T-helper 1 cell treated with Interleukin-12 subunit alpha and Interleukin-12 subunit beta and Interleukin-4 antibody, amounts not matched to agents 30 ng/mL and 1 ng/mL, for 36 hours (primary cell): ENCODE results near the gene MARCO. TPM values are rescaled to one million over a fixed set of nuclear protein-coding genes. Genes with fewer than 3 reads are reported as not detected.
"Not testable (repeated sequence)": the region's sequence is repeated elsewhere in the genome, so short reads cannot be mapped to it uniquely, and the experiment has no call there.

ENCODE experiments used
- intact Hi-C: fragments of 100-400 bp; cut with micrococcal nuclease; formaldehyde crosslinking; loops from one replicate; pipeline ENCODE4 v1.15.1; 2024
- total RNA-seq: library from RNA; stranded (reverse); gene quantifications from 2 replicates; pipeline ENCODE4 v1.2.3, GENCODE V29; 2022

Gene MARCO
- total RNA-seq, 1 donor from 2014 or later, result not detected

DNA sequence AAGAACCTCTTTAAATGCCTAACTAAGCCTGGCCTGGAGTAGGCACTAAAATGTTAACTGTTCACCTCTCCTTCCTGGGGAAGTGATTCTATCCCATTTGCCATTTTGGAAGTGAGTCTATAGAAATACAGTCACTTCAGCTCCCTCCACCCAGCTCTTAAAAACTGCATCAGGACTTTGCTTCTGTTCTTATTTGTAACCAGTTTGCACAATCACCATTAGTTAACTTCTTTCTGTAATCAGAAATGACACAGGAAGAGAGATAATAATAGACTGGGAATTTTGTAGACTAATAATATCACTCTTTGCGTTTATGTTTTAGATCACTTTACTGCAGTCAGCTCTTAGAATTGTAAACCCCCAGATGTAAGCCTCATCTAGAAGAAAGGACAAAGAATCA, 16.0 kb upstream of the MARCO start:
- intact Hi-C loops, result no loop called here

DNA sequence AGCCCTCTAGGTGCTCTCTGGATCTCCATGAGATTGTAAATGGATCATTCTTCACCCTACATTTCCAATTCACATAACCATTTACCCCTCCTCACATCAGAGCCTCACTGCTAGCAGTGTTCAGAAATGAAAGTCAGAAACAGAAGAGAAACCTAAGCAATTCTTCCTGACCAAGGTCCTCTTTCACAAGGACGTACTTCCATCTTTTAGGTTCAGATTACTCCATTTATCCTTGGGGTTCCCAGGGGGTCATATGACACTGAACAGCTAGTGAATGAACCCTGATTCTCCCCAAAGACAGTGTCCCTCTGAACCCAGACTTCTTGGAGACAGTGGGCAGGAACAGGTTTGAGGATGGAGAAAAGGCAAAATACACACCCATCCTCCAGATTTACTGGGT, 12.9 kb upstream of the MARCO start:
- intact Hi-C loops, result no loop called here

DNA sequence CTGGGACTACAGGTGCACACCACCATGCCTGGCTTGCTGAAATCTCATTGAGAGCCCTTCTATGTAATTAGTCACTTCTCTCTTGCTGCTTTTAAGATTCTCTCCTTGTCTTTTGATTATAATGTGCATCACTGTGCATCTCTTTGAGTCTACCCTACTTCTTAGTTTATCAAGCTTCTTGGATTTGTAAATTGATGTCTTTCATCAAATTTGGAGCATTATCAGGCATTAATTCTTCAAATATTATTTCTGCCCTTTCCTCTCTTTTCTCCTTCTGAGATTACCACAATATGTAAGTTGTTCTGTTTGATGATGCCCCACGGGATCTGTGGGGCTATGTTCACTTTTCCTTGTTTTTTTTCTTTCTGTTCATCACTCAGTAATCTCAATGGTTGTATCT, 9.0 kb upstream of the MARCO start:
- intact Hi-C loops, result no loop called here

DNA sequence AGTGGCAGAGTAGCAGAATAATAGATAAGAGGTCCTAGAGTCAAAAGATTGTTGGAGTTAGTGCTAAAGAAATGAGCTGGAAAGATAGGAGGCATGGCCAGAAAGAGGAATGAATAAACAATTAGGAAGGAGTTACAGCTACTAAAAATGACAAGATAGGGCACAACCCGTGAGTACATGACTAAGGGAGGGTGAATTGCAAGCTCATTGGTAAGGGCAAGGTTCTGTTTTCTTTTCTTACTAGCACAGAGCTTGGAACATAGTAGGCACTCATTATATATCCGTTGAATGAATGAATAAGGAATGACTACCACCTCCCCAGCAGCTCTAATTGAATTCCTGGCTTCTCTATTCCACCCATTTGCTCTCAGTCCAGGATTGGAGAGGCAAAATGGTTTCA, 5.7 kb upstream of the MARCO start:
- intact Hi-C loops, result no loop called here

DNA sequence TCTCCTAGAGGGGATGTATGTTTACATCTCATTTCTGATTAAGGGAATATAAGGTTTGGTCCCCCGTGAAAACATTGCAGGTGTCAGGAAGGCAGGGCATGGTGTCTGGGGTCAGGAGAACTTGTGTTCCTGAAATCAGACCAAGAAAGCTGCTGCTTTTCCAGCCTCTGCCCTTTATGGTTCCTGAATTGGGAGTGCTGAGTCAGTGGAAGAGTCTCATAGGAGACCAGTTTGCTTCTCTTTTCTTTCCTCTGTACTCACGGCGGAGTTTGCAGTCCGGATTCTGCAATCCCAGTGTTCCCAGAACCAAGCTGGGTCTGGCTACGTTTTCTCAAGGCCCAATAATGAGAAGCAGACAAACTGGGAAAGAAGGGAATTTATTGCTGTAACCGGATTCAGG, 5.1 kb upstream of the MARCO start:
- intact Hi-C loops, result no loop called here

DNA sequence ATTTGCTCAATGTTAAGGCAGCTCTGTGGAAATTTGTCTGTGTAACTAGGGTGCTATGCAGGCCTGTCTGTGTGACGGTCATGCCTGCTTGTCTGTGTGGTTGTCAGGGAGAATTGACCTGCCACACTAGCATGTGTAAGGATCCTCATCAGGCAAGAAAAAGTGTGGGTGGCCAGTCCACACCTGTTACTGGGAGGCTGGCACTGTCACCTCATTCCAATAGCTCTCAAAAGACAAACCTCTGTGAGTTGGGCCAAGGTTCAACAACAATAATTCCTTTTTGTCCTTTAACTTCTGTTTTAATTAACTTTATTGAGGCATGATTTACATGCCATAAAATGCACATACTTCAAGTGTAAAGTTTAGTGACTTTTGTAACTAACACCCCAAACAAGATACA, 4.2 kb upstream of the MARCO start:
- intact Hi-C loops, result no loop called here

DNA sequence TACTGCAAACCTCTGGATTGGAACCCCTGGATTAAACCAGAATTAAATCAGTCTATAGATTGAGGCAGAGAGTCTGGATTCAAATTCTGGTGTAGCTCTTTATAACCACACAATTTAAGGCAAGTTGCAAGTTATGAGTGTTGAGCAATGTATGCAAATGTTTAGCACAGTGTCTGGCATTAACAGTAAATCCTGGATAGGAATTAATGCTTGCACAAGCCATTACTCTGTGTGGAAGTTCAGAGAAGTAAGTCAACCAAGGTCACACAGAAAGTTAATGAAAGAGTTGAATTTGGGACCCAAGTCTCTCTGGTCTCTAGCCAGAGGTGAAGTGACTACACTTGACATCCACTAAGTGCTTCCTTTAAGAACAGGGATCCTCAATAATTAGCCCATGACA, 2.0 kb upstream of the MARCO start:
- intact Hi-C loops, result no loop called here

DNA sequence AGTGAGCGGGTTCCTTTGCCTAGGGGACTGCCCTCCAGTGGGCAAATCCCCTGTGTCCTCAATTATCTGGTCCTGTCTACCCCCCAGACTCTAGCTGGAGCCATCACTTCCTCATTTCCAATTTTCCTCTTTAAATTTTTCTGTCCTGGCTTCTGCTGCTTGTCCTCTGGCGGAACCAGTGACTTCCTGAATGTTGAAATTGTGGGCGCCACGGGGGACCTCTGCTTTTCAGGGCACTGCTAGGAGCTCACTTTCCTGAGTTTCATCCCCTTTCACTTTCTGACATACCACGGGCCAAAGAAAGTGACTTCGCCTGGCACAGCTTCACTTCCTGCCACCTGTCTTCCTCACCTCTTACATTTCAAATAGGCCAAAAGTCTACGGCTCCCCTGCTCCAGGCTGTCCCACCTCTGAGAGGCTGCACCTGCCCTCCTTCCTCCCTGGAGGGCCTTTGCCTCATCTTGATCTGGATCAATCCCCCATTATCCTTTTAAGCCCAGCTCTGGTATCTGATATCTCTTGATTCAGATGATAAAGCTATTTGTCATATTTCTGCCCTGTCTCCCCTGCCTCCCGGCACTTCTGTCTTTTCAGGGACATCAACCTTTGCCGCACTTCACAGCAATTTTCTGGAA, 1.4 kb upstream of the MARCO start:
- intact Hi-C loops, result no loop called here

DNA sequence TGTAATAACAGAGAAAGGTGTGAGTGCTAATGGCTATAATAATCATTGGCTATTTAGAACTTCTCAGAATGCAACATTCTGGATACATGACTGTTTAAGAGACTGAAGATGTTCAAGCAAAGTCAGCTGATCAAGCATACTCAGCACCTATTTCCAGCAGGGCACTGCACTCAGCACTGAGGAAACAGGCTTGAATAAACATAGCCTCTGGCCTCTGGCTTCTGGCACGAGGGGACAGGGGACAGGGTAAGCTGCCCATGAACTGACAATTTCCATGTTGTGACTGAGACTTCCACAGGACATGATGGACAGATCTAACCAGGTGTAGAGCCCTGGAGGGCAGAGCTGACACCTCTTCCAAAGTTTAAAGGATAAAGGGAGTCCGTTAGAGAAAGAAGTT, 1.3 kb downstream of the MARCO start:
- intact Hi-C loops, result no loop called here

DNA sequence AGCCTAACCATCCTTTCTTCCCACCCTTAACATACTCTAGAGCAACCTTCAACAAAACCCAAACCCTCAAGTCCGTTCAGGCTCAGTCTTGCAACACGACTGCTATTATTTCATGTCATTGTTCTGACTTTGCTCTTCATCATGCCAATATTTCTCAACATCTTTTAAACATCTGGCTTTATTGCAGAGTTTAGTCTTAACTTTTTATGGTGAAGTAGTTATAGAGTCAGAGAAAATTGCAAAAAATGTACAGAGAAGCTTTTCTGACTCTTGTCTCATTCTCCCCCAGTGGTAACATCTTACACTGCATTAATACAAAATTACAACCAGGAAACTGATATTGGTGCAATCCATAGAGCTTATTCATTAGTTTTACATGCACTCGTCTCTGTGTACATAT, 3.9 kb downstream of the MARCO start:
- intact Hi-C loops, result no loop called here

DNA sequence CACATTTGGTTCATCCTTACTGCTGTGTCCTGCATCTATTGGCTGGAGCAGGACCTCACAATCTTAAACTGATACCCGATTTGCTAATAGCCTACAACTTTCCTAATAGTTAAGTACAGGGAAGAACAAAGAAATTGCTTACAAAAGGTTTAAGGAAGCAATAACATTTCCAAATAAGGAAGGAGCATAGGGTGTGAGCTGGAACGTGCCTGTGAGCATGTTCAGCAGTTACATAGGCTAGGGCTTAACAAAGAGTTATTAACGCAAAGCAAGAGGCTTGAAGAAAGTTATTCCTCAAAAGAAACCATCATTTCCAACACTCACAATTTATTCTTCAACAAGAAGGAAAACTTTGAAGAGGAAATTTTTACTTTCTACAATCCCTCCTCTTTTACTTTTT, 6.3 kb downstream of the MARCO start:
- intact Hi-C loops, result not testable (repeated sequence)

DNA sequence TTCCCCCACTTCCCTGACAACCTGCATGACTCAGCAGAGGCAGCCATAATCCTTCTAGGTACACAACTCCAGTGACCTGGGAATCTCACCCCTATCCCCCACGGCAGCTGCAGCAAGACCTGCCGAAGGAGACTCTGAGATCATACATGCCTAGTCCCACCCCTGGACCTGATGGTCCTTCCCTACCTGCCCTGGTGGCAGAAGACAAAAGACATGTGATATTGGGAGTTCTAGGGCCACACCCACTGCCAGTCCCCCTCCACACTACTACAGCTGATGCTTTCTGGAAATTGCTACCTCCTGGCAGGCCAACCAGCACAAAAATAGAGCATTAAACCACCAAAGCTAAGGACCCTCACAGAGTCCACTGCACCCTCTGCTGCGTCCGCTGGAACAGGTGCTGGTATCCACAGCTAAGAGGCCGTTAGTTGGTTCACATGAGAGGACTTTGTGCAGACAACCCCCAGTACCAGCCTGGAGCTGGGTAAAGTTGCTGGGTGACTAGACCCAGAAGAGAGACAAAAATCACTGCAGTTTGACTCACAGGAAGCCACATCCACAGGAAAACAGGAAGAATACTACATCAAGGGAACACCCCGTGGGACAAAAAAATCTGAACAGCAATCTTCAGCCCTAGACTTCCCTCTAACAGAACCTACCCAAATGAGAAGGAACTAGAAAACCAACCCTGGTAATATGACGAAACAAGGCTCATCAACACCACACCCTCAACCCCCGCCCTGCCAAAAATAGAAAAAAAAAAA, 12.5 kb downstream of the MARCO start:
- intact Hi-C loops, result no loop called here

DNA sequence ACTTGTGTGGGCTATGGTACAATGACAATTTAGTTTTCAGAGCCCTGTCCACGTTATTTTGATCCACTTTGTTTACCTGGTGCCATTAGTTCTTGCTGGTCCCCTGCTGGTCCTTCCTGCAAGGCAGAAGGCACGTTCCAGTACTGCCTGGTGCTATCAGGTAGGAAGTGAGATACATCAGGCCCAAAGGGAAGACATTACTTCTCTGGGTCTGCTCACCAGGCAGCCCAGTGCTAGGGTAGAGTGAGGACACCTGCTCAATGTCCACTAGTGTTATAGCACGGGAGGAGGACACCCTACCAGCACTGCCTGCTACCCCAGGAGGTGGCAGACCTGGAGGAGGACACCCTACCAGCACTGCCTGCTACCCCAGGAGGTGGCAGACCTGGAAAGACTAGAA, 23.7 kb downstream of the MARCO start:
- intact Hi-C loops, result no loop called here

DNA sequence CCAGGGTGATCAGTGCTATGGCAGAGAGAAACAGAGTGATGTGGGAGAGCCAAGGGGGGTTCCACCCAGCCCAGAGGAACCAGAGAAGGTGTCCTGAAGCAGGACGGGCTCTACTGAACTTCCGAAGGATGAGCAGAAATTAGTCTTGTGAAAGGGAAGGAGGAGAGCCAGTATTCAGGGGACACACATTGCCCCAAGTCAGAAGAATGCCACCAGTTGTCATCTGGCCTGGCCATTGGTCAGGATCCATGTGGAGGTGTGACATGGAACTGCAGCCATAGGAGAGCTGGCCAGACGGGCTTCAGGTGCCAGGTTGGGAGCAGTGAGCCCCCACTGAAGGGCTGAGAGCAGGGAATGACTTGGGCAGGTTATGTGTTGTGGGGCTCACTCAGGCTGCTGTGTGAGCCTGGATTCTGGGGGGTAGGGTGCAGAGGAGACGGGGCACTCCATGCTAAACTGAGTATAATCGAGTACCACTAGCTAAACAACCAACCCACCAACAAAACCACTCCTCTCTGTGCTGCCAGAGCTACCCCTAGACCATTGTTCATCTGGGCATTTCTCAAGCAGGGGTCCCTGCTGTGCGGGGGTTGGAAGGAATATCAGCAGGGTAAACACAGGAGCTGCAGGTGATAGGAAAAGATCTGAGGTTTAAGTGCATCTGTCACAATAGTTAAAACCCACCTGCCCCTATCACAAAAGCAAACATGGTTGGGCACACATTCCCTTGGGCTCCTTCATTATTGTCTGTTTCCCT, 25.3 kb downstream of the MARCO start:
- intact Hi-C loops, result no loop called here

DNA sequence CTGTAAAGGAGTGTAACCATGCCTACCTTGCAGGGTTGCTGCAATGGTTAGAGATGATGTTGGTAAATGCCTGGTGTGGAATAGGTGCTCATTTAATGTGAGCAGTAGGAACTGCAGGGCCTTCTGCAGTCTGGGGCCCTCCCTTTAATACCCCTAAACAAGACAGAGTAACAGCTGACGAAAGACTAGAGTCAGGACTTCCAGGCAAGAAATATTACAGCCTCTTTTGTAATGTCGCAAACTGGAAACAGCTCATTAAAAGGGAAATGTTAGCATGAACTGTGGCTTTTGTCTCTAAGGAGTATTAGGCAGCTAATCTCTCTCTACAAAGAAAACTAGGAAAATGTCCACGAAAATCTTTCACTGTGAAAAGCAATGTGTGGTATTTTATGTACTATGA, 26.0 kb downstream of the MARCO start:
- intact Hi-C loops, result no loop called here

DNA sequence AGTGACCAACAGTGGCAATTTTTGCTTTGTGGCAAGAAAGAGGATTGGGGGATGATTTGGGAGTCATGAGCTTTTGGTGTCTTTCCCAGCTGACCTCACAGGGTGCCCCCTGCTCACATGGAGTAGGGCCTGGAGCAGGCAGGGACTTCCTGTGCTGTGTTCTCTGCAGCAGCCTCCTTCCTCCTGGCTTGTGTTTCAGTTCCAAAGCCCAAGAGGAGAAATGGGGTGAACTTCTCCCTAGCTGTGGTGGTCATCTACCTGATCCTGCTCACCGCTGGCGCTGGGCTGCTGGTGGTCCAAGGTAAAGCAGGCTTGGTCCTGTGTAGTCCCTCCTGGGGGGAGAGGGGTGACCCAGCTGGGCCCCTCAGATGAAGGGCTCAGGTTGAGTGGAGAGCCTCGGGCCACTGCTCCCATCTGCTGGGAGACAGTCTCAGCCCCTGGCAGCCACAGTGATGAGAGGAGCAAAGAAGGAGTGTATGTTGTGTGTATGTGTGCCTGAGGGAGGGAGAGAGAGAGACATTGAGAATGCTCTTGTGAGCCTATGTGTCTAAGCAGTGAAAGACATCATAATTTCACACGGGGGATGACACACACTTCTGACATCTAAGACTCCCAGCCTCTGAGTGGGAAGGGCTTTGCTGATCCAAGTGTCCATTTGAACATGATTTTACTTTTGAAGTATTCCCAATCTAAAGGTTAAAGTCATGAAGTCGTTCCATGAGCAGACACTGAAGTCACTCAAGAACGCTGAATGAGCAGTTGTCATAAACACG, 27.2 kb downstream of the MARCO start:
- intact Hi-C loops, result no loop called here

DNA sequence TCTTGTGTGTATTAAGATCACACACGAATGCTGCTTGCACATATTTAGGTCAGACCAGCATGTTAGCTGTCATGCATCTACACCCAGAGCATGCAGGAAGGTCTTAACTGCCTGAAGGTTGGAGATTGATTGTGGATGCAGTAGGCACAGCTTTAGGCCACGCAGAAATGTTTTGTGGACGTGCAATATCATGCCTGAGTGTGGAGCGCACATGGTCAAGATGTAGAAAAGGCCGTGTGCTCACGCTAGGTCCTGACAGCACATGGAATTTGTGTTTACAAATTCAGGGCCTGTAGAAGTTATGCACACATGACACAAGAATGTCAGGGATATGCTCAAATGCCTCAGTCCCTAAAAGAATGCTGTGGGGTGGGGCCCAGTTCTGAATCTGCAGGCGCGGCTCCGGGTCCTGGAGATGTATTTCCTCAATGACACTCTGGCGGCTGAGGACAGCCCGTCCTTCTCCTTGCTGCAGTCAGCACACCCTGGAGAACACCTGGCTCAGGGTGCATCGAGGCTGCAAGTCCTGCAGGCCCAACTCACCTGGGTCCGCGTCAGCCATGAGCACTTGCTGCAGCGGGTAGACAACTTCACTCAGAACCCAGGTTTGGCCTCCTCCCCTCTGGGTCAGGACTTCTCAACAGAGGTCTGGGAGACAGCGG, 27.9 kb downstream of the MARCO start:
- intact Hi-C loops, result no loop called here

DNA sequence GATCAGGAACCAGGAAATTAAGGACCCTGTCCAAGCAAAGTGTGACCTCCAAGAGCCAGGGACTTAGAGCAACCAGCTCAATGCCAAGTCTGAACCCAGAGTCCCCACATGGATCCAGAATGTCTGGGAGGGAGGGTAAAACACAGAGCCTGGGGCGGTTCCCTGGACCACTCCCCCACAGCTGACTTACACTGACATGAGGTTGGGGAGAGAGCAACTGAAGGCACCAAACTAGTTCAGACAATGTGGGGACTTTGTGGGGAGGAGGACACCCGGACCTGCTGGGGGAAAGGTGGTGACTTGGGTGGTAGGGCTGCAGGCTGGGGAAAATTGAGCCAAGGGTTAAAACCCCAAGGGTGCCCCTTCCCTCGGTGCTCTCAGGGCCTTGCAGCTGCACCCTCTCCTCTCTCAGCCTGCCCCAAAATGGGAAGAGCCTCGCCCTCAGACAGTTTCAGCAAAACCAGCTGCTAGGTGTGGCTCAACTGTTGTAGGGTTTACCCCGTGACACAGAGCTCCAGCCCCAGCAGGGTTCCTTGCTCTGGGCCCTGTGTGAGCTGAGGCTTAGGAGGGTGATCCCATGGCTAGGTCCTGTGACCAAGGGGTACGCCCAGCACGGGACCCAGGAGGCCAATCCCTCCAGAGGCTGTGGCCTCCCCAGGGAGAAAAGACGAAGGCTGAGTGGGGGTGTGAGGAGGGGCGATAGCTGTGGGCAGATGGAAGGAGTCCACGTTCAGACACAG, 28.6 kb downstream of the MARCO start:
- intact Hi-C loops, result no loop called here

DNA sequence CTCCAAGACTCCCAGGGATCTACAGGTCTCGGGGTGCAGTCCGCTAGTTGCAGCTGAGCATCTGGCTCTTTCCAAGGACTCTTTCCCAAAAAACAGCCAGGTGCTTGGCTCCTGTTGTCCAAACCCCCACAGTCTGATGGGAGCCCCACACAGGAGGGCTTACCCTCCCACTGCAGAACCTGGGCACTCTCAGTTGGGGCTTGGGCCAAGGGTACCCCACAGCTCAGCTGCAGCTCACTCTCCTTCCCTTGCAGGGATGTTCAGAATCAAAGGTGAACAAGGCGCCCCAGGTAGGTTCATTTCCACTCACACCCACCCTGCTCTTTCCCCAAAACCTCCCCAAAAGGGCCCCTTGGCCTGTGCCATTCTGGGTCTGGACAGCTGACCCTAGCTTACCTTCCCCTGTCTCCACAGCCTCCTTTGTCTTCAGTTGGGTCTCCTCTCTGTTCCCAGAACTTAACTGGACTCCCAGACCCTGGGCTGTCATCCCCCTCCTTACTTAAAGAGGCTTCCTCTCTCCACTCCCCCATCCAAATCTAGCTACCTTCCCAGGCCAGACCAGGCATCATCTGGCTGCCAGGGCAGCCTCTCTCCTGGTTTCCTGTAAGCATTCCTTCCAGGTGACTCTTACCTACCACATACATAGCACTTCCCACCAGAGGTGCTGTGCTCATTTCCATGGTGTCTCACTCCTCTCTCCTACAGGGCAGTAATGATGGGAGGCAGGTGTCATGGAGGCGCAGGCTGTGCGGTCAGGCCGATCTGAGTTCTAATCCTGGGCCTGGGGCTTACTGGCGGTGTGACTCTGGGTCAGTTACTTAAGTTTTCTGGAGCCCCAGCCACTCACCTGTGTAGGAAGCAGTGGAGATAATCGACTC, 29.5 kb downstream of the MARCO start:
- intact Hi-C loops, result no loop called here

DNA sequence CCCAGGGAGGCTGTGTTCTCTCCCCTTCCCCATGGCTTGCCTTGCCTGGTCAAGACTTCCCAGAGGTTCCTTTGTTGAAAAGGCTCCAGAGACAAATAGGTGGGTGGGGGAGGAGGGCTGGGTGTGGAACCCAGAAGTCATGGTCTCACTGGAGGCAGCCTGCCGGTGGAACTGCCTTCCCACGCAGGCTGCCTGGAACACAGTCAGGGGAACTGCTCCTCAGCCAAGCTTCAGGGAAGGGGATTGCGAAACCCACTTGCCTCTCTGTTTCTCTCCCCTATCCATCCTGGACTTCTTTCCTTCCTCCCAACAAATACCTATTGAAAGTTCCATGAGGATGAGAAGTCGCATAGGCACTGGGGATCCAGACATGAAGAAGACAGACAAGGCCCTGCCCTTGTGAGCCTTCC, 31.6 kb downstream of the MARCO start:
- intact Hi-C loops, result no loop called here
